ENCODE data around the gene LTF.

LTF gene

GRCh38 chr3:46467562-46467961 lies 2.9 kb upstream of the LTF start:
- no peak for DNase-seq

GRCh38 chr3:46466871-46467403 lies 2.2 kb upstream of the LTF start:
- DNase-seq = no peak

DNA sequence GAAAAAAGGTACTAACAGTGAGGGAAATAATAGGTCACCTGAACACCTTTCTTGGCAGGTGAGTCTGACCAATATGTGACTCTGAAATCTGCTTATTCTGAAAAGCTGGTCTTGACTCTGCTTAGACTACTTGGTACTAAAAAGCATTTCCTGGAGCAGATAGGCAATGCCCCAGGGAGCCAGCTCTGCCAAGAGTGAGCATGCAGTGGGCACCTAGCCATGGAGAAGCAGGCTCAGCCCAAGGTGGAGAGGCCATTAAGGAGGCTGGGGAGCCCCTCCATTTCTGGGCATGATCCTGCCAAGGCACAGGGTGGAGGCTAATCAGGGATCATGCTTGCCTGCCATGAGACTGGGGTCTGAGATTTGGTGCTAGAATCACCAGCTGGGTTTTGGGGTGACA lies 1.6 kb upstream of the LTF start:
- DNase-seq = no peak

DNA sequence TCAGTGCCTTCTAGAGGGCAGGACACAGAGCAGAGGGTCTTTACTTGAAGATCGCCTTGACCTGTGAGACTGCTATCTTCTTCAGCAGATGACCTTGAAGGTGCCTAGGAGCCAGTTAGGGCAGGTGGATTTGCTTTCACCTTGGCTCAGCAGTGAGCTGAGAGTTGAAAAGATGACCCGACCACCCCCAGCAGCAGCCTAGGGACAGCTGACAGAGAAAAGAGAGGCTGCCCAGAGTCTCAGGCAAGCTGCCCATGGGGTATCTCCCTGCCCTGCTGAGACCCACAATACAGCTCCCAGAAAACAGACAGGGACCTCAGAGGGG lies 453 bp upstream of the LTF start:
- DNase-seq = no peak

GRCh38 chr3:46463868-46464241 lies 850 bp downstream of the LTF start:
- no peak for DNase-seq

- no peak for DNase-seq
These were observed 1.4 kb downstream of the LTF start for GRCh38 chr3:46463120-46463867.

GRCh38 chr3:46462511-46462910 lies 2.2 kb downstream of the LTF start:
- no peak for DNase-seq

- DNase-seq = no peak
These were observed 2.6 kb downstream of the LTF start for GRCh38 chr3:46462111-46462510.

DNA sequence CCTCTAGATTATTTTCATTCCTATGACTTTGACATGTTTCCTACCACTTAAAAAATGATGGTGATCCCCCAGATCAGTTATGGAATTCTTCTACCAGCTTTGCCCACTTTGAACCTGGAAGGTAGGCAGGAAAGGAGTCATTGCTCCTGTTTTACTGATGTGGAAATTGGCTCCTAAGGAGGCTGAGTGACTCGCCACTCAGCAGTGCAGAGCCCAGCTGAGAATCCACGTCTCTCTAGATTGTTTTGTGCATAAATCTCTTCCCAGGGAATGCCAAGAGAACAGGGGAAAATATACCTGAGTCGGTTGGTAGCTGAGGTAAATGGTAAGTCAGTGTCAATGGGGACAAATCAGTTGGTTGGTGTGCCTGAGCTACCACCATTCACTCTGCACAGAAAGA lies 4.7 kb downstream of the LTF start:
- DNase-seq = no peak

DNA sequence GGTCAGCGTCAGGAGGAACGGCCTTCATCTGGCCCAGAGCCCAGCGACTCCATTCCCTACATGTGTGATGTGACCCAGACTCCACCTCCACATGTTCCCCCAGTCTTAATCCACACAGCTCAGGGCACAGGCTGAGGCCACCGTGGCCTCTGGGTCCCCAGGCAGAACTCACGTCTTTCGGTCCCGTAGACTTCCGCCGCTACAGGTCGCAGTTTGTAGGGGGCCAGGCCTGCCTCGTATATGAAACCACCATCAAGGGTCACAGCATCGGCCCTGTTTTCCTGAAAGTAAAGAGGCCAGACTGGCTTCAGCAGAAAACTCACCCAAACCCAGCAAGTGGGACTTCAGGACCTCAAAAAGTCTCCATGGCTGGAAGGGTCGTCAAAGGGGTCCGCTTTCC lies 8.6 kb downstream of the LTF start:
- DNase-seq = no peak

GRCh38 chr3:46455231-46456115 lies 9.2 kb downstream of the LTF start:
- no peak for DNase-seq

DNA sequence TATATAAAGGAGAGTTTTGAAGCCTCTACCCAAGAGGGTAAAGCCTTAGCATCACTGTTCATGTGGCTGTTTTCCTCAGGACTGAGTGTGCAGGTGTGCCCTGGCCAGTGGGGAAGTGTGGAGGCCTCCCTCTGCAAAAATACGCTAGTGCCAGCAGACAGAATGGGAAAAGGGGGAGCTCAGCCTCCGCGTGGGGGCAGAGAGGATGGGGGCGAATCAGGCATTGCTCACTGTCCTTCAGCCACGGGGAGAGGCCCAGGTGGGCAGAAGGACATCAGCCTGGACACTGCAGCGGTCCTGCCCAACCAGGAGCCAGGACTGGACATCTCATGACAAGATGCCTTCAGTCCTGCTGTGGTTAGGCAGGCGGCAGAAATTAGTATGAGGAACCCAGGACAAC lies 10.1 kb downstream of the LTF start:
- DNase-seq = no peak

DNA sequence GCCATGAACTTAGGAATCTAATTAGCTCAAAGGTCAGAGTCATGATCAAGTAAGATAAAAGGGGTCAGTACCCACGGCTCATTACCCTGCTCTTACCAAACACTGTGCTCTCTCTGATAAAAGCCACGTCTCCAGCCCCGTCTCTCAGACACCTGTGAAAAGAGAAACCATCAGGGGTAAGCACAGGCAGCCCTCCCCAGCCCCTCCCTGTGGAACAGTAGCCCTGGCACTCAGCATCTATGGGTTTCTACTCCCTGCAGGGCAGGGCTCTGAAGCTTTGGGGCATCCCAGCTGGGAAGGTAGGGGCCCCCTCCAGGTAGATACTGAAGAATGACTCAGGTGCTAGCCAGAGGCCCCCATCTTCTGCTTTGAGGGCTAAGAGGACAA lies 10.5 kb downstream of the LTF start:
- DNase-seq = no peak

- no peak for DNase-seq
These were observed 11.0 kb downstream of the LTF start for GRCh38 chr3:46453526-46454208.

GRCh38 chr3:46449755-46450552 lies 14.8 kb downstream of the LTF start:
- no peak for DNase-seq

GRCh38 chr3:46448721-46449120 lies 16.0 kb downstream of the LTF start:
- no peak for DNase-seq

DNA sequence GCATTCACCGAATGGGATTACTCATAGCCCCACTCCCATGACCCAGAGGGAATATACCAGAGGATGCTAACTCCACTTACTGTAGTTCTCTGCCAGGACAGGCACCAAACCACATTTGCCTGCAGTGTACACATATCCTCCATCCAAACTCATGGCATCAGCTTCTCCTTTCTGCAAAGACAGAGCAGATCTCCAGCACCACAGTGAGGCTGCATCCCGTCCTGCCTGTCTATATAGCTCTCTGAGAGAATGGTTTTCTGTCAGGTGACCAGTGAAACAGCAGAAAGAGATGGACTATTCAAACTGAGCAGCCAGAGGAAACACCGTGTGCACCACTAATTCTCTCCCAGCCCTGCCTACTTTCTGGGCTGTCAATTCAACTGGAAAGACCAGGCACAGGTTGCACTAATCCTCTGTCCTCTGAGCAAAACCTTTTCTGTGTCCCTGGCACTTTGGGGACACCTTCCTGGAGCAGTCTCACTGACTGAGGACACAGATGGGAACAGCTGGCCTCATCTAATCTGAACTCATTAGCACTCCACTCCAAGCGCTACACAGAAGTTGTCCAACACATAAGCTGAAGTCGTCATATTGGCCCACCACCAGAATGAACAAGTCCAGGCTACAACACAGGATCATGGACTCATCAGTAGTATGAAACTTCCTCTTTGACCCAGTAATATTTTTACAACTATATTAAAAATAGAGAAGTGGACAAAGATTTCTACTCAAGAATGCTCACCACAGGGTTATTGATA lies 17.3 kb downstream of the LTF start:
- DNase-seq = no peak

GRCh38 chr3:46442576-46443530 lies 21.9 kb downstream of the LTF start:
- DNase-seq = no peak

- DNase-seq = no peak
These were observed 24.0 kb downstream of the LTF start for GRCh38 chr3:46440531-46441294.

DNA sequence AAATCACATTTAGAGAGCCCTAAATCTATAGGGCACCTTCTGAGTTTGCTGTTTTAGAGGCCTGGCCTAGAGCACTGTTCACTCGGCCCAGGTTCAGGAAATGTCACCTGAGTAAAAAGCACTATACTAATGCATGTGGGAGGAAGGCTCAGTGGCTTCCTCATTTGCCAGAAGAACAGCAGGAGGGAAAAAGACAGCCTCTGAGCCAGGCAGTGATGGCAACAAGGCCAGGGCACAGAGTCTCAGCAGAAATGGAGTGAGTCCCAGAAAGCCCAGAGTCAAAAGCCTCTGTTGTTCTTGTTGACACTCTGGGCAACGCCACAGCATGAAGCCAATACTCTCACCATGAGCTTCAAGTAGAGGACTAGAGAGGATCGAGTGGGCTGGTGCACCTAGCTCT lies 25.9 kb downstream of the LTF start:
- no peak for DNase-seq

Data from activated CD4-positive, alpha-beta T cell treated with anti-CD3 and anti-CD28 coated beads for 1 hour (primary cell).